ENCODE data around the gene CCDC188. TPM values are rescaled to one million over a fixed set of nuclear protein-coding genes. Genes with fewer than 3 reads are reported as not detected.

The CCDC188 gene
- total and polyA plus RNA-seq, 10 of the 15 experiments (the other 5 are each of a cell fraction or from before 2014, with no cell fraction given), result not detected

DNA sequence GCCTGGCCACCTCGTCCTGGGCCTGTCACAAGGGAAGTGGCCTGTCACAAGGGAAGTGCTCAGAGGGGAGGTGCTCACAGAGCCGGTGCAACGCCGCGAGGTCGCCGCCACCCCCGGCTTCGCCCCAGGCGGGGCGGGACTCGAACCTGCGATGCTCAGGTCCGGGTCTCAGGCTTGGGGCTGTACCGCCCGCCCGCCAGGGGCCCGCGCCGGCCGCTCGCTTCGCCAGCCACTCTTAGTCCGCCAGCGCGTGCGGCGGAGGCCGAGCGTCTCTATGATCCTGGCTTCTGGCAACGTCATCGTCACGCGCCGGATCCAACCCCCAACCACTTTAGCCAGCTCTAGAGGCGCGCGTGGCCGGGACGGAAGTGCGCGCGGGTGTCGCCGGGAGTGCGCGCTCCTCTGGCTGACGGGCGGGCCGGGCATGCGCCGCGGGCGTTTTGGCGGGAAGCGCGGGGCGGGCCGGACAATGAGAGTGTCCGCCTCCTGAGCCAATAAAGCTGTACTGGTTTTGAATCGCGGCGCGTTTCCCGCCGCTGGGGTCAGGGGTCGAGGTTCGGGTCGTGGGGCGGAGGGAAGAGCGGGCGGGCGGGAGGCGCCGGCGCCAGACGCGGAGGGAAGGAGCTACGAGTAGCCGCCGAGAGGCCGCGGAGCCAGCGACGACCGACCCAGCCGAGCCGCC, 33.8 kb downstream of the CCDC188 start, which contains the start of gene TRMT2A (continued):
- TF ChIP-seq KDM1A (IDR thresholded peaks at IDR 0.05; ENCODE audit: borderline replicate concordance) (no peak), GATAD2B (conservative IDR thresholded peaks at IDR 0.05; ENCODE audit: low read depth) (peak; percentile 87), STAT1 (conservative IDR thresholded peaks at IDR 0.05) (no peak; the same call in 1 of the 2 replicates), IRF4 (IDR thresholded peaks at IDR 0.05; ENCODE audit: low read depth, low read length) (no peak), GABPA (IDR thresholded peaks at IDR 0.05; ENCODE audit: low read depth) (peak; percentile 87), RB1 (IDR thresholded peaks at IDR 0.05; ENCODE audit: borderline replicate concordance) (peak; percentile 100), CREB1 (IDR thresholded peaks at IDR 0.05; ENCODE audit: low read depth) (peak; percentile 99), SMAD1 (IDR thresholded peaks at IDR 0.05; ENCODE audit: low read depth, partially characterized antibody) (no peak), SIN3A (IDR thresholded peaks at IDR 0.05; ENCODE audit: low read depth, low read length) (peak; percentile 76), ETV6 (conservative IDR thresholded peaks at IDR 0.05 in 1 of 2, IDR thresholded peaks at IDR 0.05 in 1 of 2; ENCODE audit: borderline replicate concordance in 1 of 2, low read depth in 1 of 2) (no peak), RCOR1 (conservative IDR thresholded peaks at IDR 0.05; ENCODE audit: low read depth, low read length) (0 out of 2 replicates have a peak, but pooled peaks have one; percentile 54), TCF7 (IDR thresholded peaks at IDR 0.05; ENCODE audit: borderline replicate concordance) (0 out of 2 replicates have a peak, but pooled peaks have one; percentile 42), POLR2AphosphoS5 (IDR thresholded peaks at IDR 0.05; ENCODE audit: low read length) (peak; percentile 36; the same call in 1 of the 2 replicates)
- TF ChIP-seq, protein P1, sequence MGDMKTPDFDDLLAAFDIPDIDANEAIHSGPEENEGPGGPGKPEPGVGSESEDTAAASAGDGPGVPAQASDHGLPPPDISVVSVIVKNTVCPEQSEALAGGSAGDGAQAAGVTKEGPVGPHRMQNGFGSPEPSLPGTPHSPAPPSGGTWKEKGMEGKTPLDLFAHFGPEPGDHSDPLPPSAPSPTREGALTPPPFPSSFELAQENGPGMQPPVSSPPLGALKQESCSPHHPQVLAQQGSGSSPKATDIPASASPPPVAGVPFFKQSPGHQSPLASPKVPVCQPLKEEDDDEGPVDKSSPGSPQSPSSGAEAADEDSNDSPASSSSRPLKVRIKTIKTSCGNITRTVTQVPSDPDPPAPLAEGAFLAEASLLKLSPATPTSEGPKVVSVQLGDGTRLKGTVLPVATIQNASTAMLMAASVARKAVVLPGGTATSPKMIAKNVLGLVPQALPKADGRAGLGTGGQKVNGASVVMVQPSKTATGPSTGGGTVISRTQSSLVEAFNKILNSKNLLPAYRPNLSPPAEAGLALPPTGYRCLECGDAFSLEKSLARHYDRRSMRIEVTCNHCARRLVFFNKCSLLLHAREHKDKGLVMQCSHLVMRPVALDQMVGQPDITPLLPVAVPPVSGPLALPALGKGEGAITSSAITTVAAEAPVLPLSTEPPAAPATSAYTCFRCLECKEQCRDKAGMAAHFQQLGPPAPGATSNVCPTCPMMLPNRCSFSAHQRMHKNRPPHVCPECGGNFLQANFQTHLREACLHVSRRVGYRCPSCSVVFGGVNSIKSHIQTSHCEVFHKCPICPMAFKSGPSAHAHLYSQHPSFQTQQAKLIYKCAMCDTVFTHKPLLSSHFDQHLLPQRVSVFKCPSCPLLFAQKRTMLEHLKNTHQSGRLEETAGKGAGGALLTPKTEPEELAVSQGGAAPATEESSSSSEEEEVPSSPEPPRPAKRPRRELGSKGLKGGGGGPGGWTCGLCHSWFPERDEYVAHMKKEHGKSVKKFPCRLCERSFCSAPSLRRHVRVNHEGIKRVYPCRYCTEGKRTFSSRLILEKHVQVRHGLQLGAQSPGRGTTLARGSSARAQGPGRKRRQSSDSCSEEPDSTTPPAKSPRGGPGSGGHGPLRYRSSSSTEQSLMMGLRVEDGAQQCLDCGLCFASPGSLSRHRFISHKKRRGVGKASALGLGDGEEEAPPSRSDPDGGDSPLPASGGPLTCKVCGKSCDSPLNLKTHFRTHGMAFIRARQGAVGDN (IDR thresholded peaks at IDR 0.05), result peak; percentile 84
- TF ChIP-seq, protein P2, sequence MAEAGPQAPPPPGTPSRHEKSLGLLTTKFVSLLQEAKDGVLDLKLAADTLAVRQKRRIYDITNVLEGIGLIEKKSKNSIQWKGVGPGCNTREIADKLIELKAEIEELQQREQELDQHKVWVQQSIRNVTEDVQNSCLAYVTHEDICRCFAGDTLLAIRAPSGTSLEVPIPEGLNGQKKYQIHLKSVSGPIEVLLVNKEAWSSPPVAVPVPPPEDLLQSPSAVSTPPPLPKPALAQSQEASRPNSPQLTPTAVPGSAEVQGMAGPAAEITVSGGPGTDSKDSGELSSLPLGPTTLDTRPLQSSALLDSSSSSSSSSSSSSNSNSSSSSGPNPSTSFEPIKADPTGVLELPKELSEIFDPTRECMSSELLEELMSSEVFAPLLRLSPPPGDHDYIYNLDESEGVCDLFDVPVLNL (IDR thresholded peaks at IDR 0.05; ENCODE audit: low read depth, low read length), result peak; percentile 89
- TF ChIP-seq, protein P3, sequence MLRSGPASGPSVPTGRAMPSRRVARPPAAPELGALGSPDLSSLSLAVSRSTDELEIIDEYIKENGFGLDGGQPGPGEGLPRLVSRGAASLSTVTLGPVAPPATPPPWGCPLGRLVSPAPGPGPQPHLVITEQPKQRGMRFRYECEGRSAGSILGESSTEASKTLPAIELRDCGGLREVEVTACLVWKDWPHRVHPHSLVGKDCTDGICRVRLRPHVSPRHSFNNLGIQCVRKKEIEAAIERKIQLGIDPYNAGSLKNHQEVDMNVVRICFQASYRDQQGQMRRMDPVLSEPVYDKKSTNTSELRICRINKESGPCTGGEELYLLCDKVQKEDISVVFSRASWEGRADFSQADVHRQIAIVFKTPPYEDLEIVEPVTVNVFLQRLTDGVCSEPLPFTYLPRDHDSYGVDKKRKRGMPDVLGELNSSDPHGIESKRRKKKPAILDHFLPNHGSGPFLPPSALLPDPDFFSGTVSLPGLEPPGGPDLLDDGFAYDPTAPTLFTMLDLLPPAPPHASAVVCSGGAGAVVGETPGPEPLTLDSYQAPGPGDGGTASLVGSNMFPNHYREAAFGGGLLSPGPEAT (IDR thresholded peaks at IDR 0.05; ENCODE audit: low read depth), result peak; percentile 67
- TF ChIP-seq, protein P4, sequence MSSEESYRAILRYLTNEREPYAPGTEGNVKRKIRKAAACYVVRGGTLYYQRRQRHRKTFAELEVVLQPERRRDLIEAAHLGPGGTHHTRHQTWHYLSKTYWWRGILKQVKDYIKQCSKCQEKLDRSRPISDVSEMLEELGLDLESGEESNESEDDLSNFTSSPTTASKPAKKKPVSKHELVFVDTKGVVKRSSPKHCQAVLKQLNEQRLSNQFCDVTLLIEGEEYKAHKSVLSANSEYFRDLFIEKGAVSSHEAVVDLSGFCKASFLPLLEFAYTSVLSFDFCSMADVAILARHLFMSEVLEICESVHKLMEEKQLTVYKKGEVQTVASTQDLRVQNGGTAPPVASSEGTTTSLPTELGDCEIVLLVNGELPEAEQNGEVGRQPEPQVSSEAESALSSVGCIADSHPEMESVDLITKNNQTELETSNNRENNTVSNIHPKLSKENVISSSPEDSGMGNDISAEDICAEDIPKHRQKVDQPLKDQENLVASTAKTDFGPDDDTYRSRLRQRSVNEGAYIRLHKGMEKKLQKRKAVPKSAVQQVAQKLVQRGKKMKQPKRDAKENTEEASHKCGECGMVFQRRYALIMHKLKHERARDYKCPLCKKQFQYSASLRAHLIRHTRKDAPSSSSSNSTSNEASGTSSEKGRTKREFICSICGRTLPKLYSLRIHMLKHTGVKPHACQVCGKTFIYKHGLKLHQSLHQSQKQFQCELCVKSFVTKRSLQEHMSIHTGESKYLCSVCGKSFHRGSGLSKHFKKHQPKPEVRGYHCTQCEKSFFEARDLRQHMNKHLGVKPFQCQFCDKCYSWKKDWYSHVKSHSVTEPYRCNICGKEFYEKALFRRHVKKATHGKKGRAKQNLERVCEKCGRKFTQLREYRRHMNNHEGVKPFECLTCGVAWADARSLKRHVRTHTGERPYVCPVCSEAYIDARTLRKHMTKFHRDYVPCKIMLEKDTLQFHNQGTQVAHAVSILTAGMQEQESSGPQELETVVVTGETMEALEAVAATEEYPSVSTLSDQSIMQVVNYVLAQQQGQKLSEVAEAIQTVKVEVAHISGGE (CRISPR knock-in tag; IDR thresholded peaks at IDR 0.05), result no peak
- TF ChIP-seq, protein P5, sequence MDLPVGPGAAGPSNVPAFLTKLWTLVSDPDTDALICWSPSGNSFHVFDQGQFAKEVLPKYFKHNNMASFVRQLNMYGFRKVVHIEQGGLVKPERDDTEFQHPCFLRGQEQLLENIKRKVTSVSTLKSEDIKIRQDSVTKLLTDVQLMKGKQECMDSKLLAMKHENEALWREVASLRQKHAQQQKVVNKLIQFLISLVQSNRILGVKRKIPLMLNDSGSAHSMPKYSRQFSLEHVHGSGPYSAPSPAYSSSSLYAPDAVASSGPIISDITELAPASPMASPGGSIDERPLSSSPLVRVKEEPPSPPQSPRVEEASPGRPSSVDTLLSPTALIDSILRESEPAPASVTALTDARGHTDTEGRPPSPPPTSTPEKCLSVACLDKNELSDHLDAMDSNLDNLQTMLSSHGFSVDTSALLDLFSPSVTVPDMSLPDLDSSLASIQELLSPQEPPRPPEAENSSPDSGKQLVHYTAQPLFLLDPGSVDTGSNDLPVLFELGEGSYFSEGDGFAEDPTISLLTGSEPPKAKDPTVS (IDR thresholded peaks at IDR 0.05; ENCODE audit: low read depth, low read length), result peak; percentile 56; the same call in 1 of the 2 replicates

Data from GM12878 (cell line).